Endothelial cell of umbilical vein (primary cell): Measurements from ENCODE around the gene FOXJ3. TPM values are rescaled to one million over a fixed set of nuclear protein-coding genes. Genes with fewer than 3 reads are reported as not detected.
A peak's percentile ranks its signal among the peaks of the same experiment; 100 is the strongest.

ENCODE experiments used
- BruUV-seq: library from RNA; stranded (reverse); fragments of 400-500 nt; replicated peaks from 2 replicates; lab custom pipeline; 2021; lab: Mats Ljungman, UMichigan
- CTCF ChIA-PET: fragments of 300-600, 350-600 bp; sonication (Branson Sonifier 250); formaldehyde crosslinking; loops from one replicate; lab custom pipeline; 2021; ENCODE audit warnings: antibody characterized with exemption, inconsistent platforms; lab: Charles Lee
- POLR2A ChIA-PET: fragments of 300-600, 350-600 bp; sonication (Branson Sonifier 250); formaldehyde crosslinking; loops from one replicate; lab custom pipeline; 2021; ENCODE audit warnings: antibody characterized with exemption, inconsistent platforms; lab: Charles Lee
- DNase-seq: peaks from one replicate; pipeline ENCODE4 v3.0.0-alpha.2; 2011; ENCODE audit warnings: low read depth, low spot score
- FAIRE-seq: peaks from 2 replicates; lab custom pipeline; 2011; peaks lifted over from hg19 to GRCh38; lab: Jason Lieb, UNC
- H2AFZ ChIP-seq: 2 replicates; pipeline ENCODE4 v1.6.0; 2012; ENCODE audit warnings: low read depth, low read length, control low read depth, inconsistent platforms
- H3K27ac ChIP-seq: 2 replicates; pipeline ENCODE4 v1.5.1; 2011; ENCODE audit warnings: low read depth, mild to moderate bottlenecking, control low read depth, low read length, moderate library complexity; ENCODE audit not compliant: insufficient read depth
- H3K27me3 ChIP-seq, 2 experiments: 2 replicates each; pipeline versions ENCODE4 v1.6.0 to v1.6.1; 2011; ENCODE audit warnings: low read length in 2 of 2, mixed read lengths in 1 of 2; ENCODE audit not compliant: control insufficient read depth in 2 of 2, insufficient read depth in 2 of 2
- H3K36me3 ChIP-seq, 2 experiments: 2 replicates in 1 of 2; 3 replicates in 1 of 2; pipeline ENCODE4 v1.5.1; 2011; ENCODE audit warnings: low read length in 2 of 2, mild to moderate bottlenecking in 1 of 2, moderate library complexity in 1 of 2; ENCODE audit not compliant: control insufficient read depth in 2 of 2, insufficient read depth in 2 of 2; ENCODE audit errors: extremely low read depth in 1 of 2
- H3K4me1 ChIP-seq: 3 replicates; pipeline ENCODE4 v1.5.1; 2011; ENCODE audit warnings: mild to moderate bottlenecking, low read length; ENCODE audit not compliant: control insufficient read depth, insufficient read depth; ENCODE audit errors: extremely low read depth
- H3K4me2 ChIP-seq: 2 replicates; pipeline ENCODE4 v1.6.1; 2011; ENCODE audit warnings: low read length, control low read depth, mixed read lengths; ENCODE audit not compliant: insufficient read depth
- H3K4me3 ChIP-seq, 3 experiments: fragments of 200-600 bp in 1 of 3; sonication (generic), shearing (Covaris generic) in 1 of 3; replicated peaks in 1 of 3; 2 replicates each; pipeline ENCODE4 v1.5.1; 2011 to 2016; ENCODE audit warnings: control low read depth in 3 of 3, low read length in 3 of 3, mild to moderate bottlenecking in 2 of 3, inconsistent platforms in 1 of 3, low read depth in 1 of 3, moderate library complexity in 1 of 3; ENCODE audit not compliant: insufficient read depth in 1 of 3
- H3K79me2 ChIP-seq: 2 replicates; pipeline ENCODE4 v1.6.0; 2012; ENCODE audit warnings: low read length, inconsistent platforms; ENCODE audit not compliant: control insufficient read depth, insufficient read depth
- H3K9ac ChIP-seq: replicated peaks from 2 replicates; pipeline ENCODE3; 2011; ENCODE audit warnings: low read length, control low read depth; ENCODE audit not compliant: insufficient read depth; ENCODE audit errors: extremely low read depth
- H3K9me1 ChIP-seq: replicated peaks from 3 replicates; pipeline ENCODE4 v1.6.0; 2011; ENCODE audit warnings: mild to moderate bottlenecking, low read length; ENCODE audit not compliant: control insufficient read depth, insufficient read depth; ENCODE audit errors: extremely low read depth
- H3K9me3 ChIP-seq: replicated peaks from 2 replicates; pipeline ENCODE4 v1.5.1; 2012; ENCODE audit warnings: low read length, inconsistent platforms; ENCODE audit not compliant: control insufficient read depth, insufficient read depth
- H4K20me1 ChIP-seq: replicated peaks from 2 replicates; pipeline ENCODE3; 2011; ENCODE audit warnings: mild to moderate bottlenecking, low read length; ENCODE audit not compliant: control insufficient read depth, insufficient read depth; ENCODE audit errors: extremely low read depth
- CTCF ChIP-seq, 2 donors: IDR thresholded peaks; 1 replicate in 1 of 2; 2 replicates in 1 of 2; pipeline ENCODE4 v1.5.1; 2011; ENCODE audit warnings: low read length in 2 of 2, mild to moderate bottlenecking in 2 of 2, moderate library complexity in 2 of 2, control low read depth in 1 of 2, inconsistent platforms in 1 of 2, low read depth in 1 of 2; ENCODE audit not compliant: insufficient read depth in 1 of 2; ENCODE audit errors: extremely low read depth in 1 of 2
- EZH2 ChIP-seq: IDR thresholded peaks from 2 replicates; pipeline ENCODE4 v1.6.1; 2012; ENCODE audit warnings: borderline replicate concordance, low read depth, mild to moderate bottlenecking, moderate library complexity, low read length, inconsistent platforms; ENCODE audit not compliant: severe bottlenecking
- FOS ChIP-seq: IDR thresholded peaks from 2 replicates; pipeline ENCODE4 v1.6.1; 2011; ENCODE audit warnings: mild to moderate bottlenecking, low read length, moderate library complexity, borderline replicate concordance; ENCODE audit not compliant: insufficient read depth
- GATA2 ChIP-seq: IDR thresholded peaks from 2 replicates; pipeline ENCODE4 v1.7.0; 2011; ENCODE audit warnings: low read depth, mild to moderate bottlenecking, moderate library complexity, mixed read lengths, low read length; ENCODE audit not compliant: insufficient read length, insufficient read depth
- JUN ChIP-seq: IDR thresholded peaks from 2 replicates; pipeline ENCODE4 v1.6.1; 2011; ENCODE audit warnings: borderline replicate concordance, low read depth; ENCODE audit not compliant: insufficient read length, insufficient read depth
- MAX ChIP-seq: IDR thresholded peaks from 2 replicates; pipeline ENCODE4 v1.6.1; 2011; ENCODE audit not compliant: insufficient read depth, insufficient read length
- MYC ChIP-seq: IDR thresholded peaks from one replicate; pipeline ENCODE4 v1.6.1; 2011; ENCODE audit warnings: mild to moderate bottlenecking, low read depth, low read length
- POLR2A ChIP-seq: IDR thresholded peaks from 2 replicates; pipeline ENCODE4 v1.6.1; 2012; ENCODE audit warnings: low read depth, mild to moderate bottlenecking, control low read depth, low read length
- POLR2AphosphoS5 ChIP-seq: IDR thresholded peaks from 2 replicates; pipeline ENCODE4 v1.6.1; 2012; ENCODE audit warnings: low read depth, mild to moderate bottlenecking, control low read depth, low read length, moderate library complexity; ENCODE audit not compliant: insufficient read depth
- dilution Hi-C: fragments of 300-500 bp; cut with MboI; formaldehyde crosslinking; loops from one replicate; pipeline ENCODE4 v1.15.0; 2019; ENCODE audit warnings: low sequenced_read_pairs; ENCODE audit not compliant: extremely low pct_ligation_motif_present
- intact Hi-C: fragments of 100-400 bp; cut with micrococcal nuclease; formaldehyde crosslinking; loops from one replicate; pipeline ENCODE4 v1.10.0; 2022
- polyA plus RNA-seq, 4 experiments: library from polyadenylated mRNA; depleted of rRNA in 3 of 4; stranded (reverse) in 3 of 4; unstranded in 1 of 4; fragments of >200 nt; gene quantifications; 2 replicates each; pipeline versions ENCODE4 v1.2.1 to v1.2.3, GENCODE V29; 2011 to 2012; ENCODE audit warnings: missing spikeins in 1 of 4
- total RNA-seq: library from RNA; stranded (reverse); gene quantifications from 2 replicates; pipeline ENCODE4 v1.2.3, GENCODE V29; 2021

Gene FOXJ3
- total and polyA plus RNA-seq, 2 donors (not counting 3 experiments of a cell fraction or from before 2014, with no cell fraction given) = 34.7 to 38.8 TPM

GRCh38 chr1:42350086-42350485 is 15.1 kb upstream of the FOXJ3 start:
- no peaks in the 10 kb centered on the region for H3K4me1 ChIP-seq
- H4K20me1 ChIP-seq = no peaks in the 10 kb centered on the region
- TF ChIP-seq EZH2 = no peak
- no peak for TF ChIP-seq GATA2
- TF ChIP-seq POLR2A = no peak
- no peak for TF ChIP-seq JUN
- TF ChIP-seq FOS = no peak
- TF ChIP-seq CTCF (IDR thresholded peaks at IDR 0.05; ENCODE audit: extremely low read depth in 1 of 2, insufficient read depth in 1 of 2, low read depth in 1 of 2, low read length in 2 of 2) = no peak
- no peak for TF ChIP-seq POLR2AphosphoS5
- TF ChIP-seq MAX = no peak
- TF ChIP-seq MYC = no peak
- H3K9me1 ChIP-seq = no peaks in the 10 kb centered on the region
- FAIRE-seq (no peak), DNase-seq (peak; percentile 19)
- H3K4me2 ChIP-seq = no peak overlapping the region
- no peak overlapping the region for H3K4me3 ChIP-seq
- intact Hi-C loops (no loop called here), dilution Hi-C loops (no loop called here)
- no peak overlapping the region for H3K27ac ChIP-seq
- H3K9me3 ChIP-seq = no peaks in the 10 kb centered on the region
- H3K36me3 ChIP-seq = no peaks in the 10 kb centered on the region
- peaks cover 4 to 7% of the 10 kb centered on the region in 2 experiments for H3K27me3 ChIP-seq
- H2AFZ ChIP-seq = no peak overlapping the region
- no TSS peak for BruUV-seq
- ChIA-PET POLR2A (interaction anchor here (0.5 kb wide), 1 partner anchor 12 kb away, joined by 3 read pairs; no protein-coding TSS in a partner anchor), CTCF (interaction anchor here (1.2 to 1.4 kb wide), 2 partner anchors 9 to 17 kb away, joined by 3 to 4 read pairs; no protein-coding TSS in a partner anchor)
- no peak overlapping the region for H3K9ac ChIP-seq
- no peaks in the 10 kb centered on the region for H3K79me2 ChIP-seq
